Measurements from ENCODE around the gene TNF. TPM values are rescaled to one million over a fixed set of nuclear protein-coding genes. Genes with fewer than 3 reads are reported as not detected.

TNF gene
- total RNA-seq, 4 donors from 2014 or later = 0.65 to 1.5 (median 0.96) TPM; not detected in 1

- ATAC-seq (ENCODE audit: low FRiP score) (no peak), DNase-seq (ENCODE audit: low spot score) (no peak)
- TF ChIP-seq, protein P1, sequence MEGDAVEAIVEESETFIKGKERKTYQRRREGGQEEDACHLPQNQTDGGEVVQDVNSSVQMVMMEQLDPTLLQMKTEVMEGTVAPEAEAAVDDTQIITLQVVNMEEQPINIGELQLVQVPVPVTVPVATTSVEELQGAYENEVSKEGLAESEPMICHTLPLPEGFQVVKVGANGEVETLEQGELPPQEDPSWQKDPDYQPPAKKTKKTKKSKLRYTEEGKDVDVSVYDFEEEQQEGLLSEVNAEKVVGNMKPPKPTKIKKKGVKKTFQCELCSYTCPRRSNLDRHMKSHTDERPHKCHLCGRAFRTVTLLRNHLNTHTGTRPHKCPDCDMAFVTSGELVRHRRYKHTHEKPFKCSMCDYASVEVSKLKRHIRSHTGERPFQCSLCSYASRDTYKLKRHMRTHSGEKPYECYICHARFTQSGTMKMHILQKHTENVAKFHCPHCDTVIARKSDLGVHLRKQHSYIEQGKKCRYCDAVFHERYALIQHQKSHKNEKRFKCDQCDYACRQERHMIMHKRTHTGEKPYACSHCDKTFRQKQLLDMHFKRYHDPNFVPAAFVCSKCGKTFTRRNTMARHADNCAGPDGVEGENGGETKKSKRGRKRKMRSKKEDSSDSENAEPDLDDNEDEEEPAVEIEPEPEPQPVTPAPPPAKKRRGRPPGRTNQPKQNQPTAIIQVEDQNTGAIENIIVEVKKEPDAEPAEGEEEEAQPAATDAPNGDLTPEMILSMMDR (IDR thresholded peaks at IDR 0.05) = no peak
Observed at GRCh38 chr6:31556307-31556706, 19.1 kb upstream of the TNF start.

DNA sequence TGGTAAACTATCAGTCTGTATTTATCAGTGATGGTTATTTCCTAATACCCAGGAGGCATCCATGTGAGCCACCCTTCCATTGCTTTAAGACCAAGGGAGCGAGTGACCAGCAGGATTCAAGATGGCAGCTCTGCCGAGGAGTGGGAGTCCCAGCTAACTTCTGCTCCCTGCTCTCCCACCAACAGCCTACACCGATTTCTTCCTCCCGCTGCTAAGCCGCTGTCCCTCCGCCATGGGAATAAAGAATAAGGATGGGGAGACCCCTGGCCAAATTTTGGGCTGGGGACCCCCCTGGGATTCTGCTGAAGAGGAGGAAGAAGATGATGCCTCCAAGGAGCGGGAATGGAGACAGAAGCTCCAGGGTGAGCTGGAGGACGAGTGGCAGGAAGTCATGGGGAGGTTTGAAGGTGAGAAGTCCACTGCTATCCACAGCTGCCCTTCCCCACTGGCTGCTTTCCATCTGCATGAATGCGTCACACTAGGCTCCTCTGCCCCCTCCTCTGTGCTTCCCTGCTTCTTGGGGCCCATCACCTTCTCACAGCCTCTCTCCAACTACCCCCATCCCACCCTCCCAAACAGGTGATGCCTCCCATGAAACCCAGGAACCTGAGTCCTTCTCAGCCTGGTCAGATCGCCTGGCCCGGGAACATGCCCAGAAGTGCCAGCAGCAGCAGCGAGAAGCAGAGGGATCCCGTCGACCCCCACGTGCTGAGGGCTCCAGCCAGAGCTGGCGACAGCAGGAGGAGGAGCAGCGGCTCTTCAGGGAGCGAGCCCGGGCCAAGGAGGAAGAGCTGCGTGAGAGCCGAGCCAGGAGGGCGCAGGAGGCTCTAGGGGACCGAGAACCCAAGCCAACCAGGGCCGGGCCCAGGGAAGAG lies 17.7 kb upstream of the TNF start:
- TF ChIP-seq, protein P1 (IDR thresholded peaks at IDR 0.05) = no peak
- ATAC-seq (ENCODE audit: low FRiP score) (no peak), DNase-seq (ENCODE audit: low spot score) (no peak)

- TF ChIP-seq, protein P1 (IDR thresholded peaks at IDR 0.05) = no peak
- ATAC-seq (ENCODE audit: low FRiP score) (no peak), DNase-seq (ENCODE audit: low spot score) (no peak)
Observed at GRCh38 chr6:31558318-31558625, 17.1 kb upstream of the TNF start.

DNA sequence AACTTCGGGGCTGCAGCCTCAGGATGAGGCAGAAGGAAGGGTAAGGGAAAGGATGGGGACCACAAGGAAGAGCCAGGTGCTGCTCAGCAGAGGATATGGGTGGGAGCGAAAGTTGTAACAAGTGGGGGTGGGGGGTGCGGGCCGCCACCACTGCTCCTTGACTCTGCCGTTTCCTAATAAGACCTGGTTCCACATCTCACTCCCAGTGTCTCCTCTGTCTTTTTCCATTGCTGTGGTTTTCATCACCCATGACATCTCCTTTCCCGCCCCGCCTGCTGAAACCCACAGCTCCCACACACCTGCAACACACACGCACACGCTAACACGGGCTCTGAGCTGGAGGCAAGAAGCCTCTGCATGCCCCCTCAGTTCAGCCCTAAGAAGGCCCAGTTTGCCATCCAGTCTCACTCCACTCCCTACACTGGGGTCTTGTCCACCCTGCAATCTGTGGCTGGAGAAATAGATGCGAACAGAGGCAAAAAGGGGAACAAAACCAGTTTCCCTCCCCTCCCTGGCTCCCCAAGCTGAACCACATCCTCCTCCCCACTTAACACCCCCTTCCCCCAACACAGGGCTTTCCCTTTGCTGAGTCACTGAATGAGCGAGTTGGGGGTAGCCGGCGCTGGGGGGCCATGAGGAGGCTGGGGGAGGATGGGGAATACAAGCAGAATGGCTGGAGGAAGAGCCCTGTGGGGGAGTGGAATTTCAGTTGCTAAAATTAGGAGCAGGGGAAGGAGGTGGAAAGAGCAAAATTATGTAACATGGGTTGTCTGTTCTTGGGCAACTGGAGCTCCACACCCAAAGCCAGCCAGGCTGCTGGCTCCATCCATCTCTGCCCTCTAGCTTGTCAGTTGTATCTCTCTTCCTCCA lies 16.5 kb upstream of the TNF start:
- TF ChIP-seq, protein P1 (IDR thresholded peaks at IDR 0.05) = no peak
- no peak for DNase-seq (ENCODE audit: low spot score)
- ATAC-seq (ENCODE audit: low FRiP score) = peak; percentile 56

DNA sequence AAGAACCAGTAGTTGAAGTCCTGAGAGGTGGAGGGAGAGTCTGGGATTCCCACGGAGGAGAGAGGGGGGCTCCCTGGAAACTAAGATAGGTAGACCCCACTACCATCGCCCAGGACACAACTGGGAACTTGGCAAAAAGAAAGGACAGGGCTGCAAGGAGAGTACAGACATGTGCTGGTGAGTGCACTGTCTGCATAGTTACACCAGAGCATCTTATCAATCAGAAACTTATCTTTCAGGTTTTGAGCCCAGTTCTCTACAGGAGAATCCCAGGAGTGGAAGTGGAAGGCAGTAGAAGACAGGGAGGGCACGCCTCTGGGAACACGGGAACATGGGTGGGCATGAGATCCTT lies 15.8 kb upstream of the TNF start:
- ATAC-seq (ENCODE audit: low FRiP score) (no peak), DNase-seq (ENCODE audit: low spot score) (no peak)
- TF ChIP-seq, protein P1 (IDR thresholded peaks at IDR 0.05) = no peak

DNA sequence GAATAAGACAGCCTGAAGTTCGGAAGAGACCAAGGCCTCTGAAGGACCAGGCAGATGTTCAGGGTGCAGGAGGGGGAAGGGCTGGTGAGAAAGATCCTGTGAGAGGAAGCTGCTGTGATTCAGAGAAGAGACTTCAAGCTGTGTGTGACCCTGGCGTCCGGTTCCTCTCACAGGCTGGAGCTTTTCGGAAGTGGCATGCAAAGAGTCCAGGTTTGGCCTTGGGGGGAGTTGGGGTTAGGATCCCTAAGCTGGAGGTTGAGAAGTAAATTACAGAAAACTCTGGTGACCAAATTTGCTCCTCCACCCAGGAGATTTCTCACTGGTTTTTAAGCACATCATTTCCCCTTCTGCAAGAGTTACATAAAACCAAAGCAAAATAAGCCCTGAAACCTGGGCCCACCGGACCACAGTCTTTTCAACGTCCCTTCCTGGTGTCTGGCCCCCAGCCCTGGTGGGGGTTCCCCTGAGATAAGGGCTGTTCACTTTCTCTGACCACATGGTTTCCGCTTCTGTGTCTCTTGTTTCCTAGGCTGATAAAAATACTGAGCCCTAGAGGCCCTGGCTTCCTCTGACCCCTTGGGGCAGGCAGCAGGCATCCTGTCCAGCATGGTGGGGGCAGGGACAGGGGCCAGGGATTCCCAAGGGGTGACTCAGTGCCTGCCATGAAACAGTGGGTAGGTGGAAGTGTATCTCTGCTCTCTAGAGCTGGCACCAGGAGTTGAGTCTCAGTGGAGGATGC lies 15.2 kb upstream of the TNF start:
- TF ChIP-seq, protein P1 (IDR thresholded peaks at IDR 0.05) = no peak
- ATAC-seq (ENCODE audit: low FRiP score) (peak; percentile 56), DNase-seq (ENCODE audit: low spot score) (no peak)
